WI38 (cell line): ENCODE data around the gene LRBA.

ENCODE experiments used
- H3K4me3 ChIP-seq: 2 replicates; pipeline ENCODE4 v1.5.1; 2011; ENCODE audit warnings: low read depth, mild to moderate bottlenecking, control low read depth, low read length
- CTCF ChIP-seq: IDR thresholded peaks from 2 replicates; pipeline ENCODE4 v1.5.1; 2012; ENCODE audit warnings: low read depth, mild to moderate bottlenecking, control low read depth, low read length

The LRBA gene

GRCh38 chr4:150784305-150784704 lies 230.8 kb downstream of the LRBA start:
- TF ChIP-seq CTCF = no peak
- no peak overlapping the region for H3K4me3 ChIP-seq

GRCh38 chr4:150782921-150783320 lies 232.2 kb downstream of the LRBA start:
- H3K4me3 ChIP-seq = no peak overlapping the region
- no peak for TF ChIP-seq CTCF

- no peak for TF ChIP-seq CTCF
- H3K4me3 ChIP-seq = no peak overlapping the region
Observed at GRCh38 chr4:150782311-150782710, 232.8 kb downstream of the LRBA start.

GRCh38 chr4:150781191-150781590 lies 233.9 kb downstream of the LRBA start:
- no peak for TF ChIP-seq CTCF
- H3K4me3 ChIP-seq = no peak overlapping the region

- no peak for TF ChIP-seq CTCF
Observed at GRCh38 chr4:150779707-150780106, 235.4 kb downstream of the LRBA start.

GRCh38 chr4:150773729-150774449 lies 241.2 kb downstream of the LRBA start:
- TF ChIP-seq CTCF = no peak

More at GRCh38 chr4:150779707-150780106, 235.4 kb downstream of the LRBA start:
- H3K4me3 ChIP-seq = no peak overlapping the region

GRCh38 chr4:150773032-150773431 lies 242.1 kb downstream of the LRBA start:
- TF ChIP-seq CTCF = no peak
- no peak overlapping the region for H3K4me3 ChIP-seq

More at GRCh38 chr4:150773729-150774449, 241.2 kb downstream of the LRBA start:
- H3K4me3 ChIP-seq = no peak overlapping the region
